AG09319 (cell line): Measurements from ENCODE around the gene CYSRT1.

Experiments used
- DNase-seq: peaks from one replicate; pipeline ENCODE4 v3.0.0-alpha.2; 2010; ENCODE audit warnings: low read depth; ENCODE audit errors: extremely low read depth
- CTCF ChIP-seq: IDR thresholded peaks from 2 replicates; pipeline ENCODE4 v1.5.1; 2011; ENCODE audit warnings: low read depth, mild to moderate bottlenecking, inconsistent platforms, low read length, moderate library complexity

CYSRT1 gene

GRCh38 chr9:137272241-137273094 is 47.5 kb downstream of the CYSRT1 start:
- no peak for TF ChIP-seq CTCF
- no peak for DNase-seq

- DNase-seq: no peak
These were observed 48.1 kb downstream of the CYSRT1 start for GRCh38 chr9:137273095-137273490.

GRCh38 chr9:137273611-137274320 is 48.8 kb downstream of the CYSRT1 start:
- DNase-seq: no peak

More at GRCh38 chr9:137273095-137273490, 48.1 kb downstream of the CYSRT1 start:
- TF ChIP-seq CTCF: no peak

GRCh38 chr9:137275203-137275587 is 50.2 kb downstream of the CYSRT1 start:
- DNase-seq: no peak
- no peak for TF ChIP-seq CTCF

More at GRCh38 chr9:137273611-137274320, 48.8 kb downstream of the CYSRT1 start:
- no peak for TF ChIP-seq CTCF
